Heart left ventricle (tissue), 13 donors: ENCODE measurements around the gene PLK1.

Experiments used
- POLR2A ChIP-seq, 2 donors: fragments of 450-650 bp; IDR thresholded peaks; one replicate each; pipeline ENCODE4 v1.6.1; 2017; ENCODE audit warnings: antibody characterized with exemption in 2 of 2, mild to moderate bottlenecking in 2 of 2, moderate library complexity in 2 of 2
- TF ChIP-seq, protein P1 (sequence below), 12 donors: fragments of 200-600 bp; sonication (generic) in 4 of 12; IDR thresholded peaks; one replicate each; pipeline versions ENCODE4 v1.5.0 to v1.8.0; 2018 to 2022; ENCODE audit warnings: antibody characterized with exemption in 12 of 12, mild to moderate bottlenecking in 5 of 12
- donor health status: ischemic (EF 13 %, LVEDD 7.1; RV severe dilation, severe dysfunction).
- donor health status: DM: no; HTN: yes; CAD: no.
- donor health status: DM: no; HTN: no; CAD: no.
- donor health status: ischemic (EF 25% LVEDD 6.9; RV normal size, moderate dysfunction).
- donor health status: ischemic (EF 25% LVEDD 5.7; RV mildly dilated, moderate dysfunction).
- donor health status: ischemic (EF 35%, LVEDD 5.7; RV mildly dilated, moderate dysfunction).
- donor health status: nonischemic (EF 11% LVEDD 7.7; RV severe dilation, severe dysfunction).
- donor health status: DM: yes; HTN: yes; CAD: no.
- donor health status: PGD.
- donor health status: ischemic (EF 29% LVEDD 5.4; RV normal size, mild dysfunction).
- donor health status: nonischemic (EF 23%, LVEDD 6.1; RV moderate dilation, normal function).

DNA sequence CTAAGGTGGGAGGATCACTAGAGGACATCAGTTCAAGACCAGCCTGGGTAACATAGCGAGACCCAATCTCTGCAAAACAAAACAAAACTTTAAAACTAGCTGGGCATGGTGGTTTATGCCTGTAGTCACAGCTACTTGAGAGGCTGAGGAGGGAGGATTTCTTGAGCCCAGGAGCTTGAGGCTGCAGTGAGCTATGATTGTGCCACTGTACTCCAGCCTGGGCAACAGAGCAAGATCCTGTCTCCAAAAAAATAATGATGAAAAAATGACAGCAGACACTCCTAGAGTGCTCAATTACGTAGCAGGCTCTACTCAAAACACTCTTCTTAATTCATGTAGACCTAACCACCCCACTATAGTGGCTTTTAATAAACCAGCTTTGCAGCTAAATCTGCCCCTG is 21.4 kb downstream of the PLK1 start:
- TF ChIP-seq, protein P1, sequence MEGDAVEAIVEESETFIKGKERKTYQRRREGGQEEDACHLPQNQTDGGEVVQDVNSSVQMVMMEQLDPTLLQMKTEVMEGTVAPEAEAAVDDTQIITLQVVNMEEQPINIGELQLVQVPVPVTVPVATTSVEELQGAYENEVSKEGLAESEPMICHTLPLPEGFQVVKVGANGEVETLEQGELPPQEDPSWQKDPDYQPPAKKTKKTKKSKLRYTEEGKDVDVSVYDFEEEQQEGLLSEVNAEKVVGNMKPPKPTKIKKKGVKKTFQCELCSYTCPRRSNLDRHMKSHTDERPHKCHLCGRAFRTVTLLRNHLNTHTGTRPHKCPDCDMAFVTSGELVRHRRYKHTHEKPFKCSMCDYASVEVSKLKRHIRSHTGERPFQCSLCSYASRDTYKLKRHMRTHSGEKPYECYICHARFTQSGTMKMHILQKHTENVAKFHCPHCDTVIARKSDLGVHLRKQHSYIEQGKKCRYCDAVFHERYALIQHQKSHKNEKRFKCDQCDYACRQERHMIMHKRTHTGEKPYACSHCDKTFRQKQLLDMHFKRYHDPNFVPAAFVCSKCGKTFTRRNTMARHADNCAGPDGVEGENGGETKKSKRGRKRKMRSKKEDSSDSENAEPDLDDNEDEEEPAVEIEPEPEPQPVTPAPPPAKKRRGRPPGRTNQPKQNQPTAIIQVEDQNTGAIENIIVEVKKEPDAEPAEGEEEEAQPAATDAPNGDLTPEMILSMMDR (IDR thresholded peaks at IDR 0.05), result no peak
- TF ChIP-seq POLR2A (IDR thresholded peaks at IDR 0.05), result no peak
